K562 (cell line): Measurements from ENCODE around the gene NLRC3. TPM values are rescaled to one million over a fixed set of nuclear protein-coding genes. Genes with fewer than 3 reads are reported as not detected.

Source experiments
- ATAC-seq: fragments of 200-7000 bp; cut with Tn5 transposase; 3 replicates; pipeline ENCODE4 v1.9.1; 2020; ENCODE audit warnings: moderate library complexity
- BruUV-seq: library from RNA; stranded (reverse); fragments of 400-500 nt; replicated peaks from 2 replicates; lab custom pipeline; 2021; lab: Mats Ljungman, UMichigan
- CTCF ChIA-PET: fragments of 300-600 bp; formaldehyde crosslinking; extraction: SDS; loops from one replicate; lab custom pipeline; 2021; ENCODE audit warnings: low intra/inter-chr PET ratio; lab: Yijun Ruan, JAX
- POLR2A ChIA-PET: fragments of 300-600, 350-650 bp; sonication (Branson Sonifier 250); formaldehyde crosslinking; extraction: SDS; loops from one replicate; lab custom pipeline; 2021; ENCODE audit warnings: antibody characterized with exemption, inconsistent platforms; lab: Yijun Ruan, JAX
- DNase-seq, 4 experiments: peaks; one replicate each; pipeline versions ENCODE4 v3.0.0 to v3.0.0-alpha.2; 2011 to 2018; ENCODE audit warnings: low spot score in 3 of 4, mixed read lengths in 3 of 4; ENCODE audit errors: extremely low read depth in 1 of 4
- FAIRE-seq: peaks from 2 replicates; lab custom pipeline; 2011; peaks lifted over from hg19 to GRCh38; lab: Jason Lieb, UNC
- H2AFZ ChIP-seq: 2 replicates; pipeline ENCODE4 v1.6.0; 2011; ENCODE audit warnings: low read depth, low read length, control low read depth, inconsistent platforms
- H3K27ac ChIP-seq: fragments of 200-600 bp; 3 replicates; pipeline ENCODE4 v1.8.0; 2011; ENCODE audit warnings: low read depth, mild to moderate bottlenecking, control low read depth, inconsistent platforms, low read length, moderate library complexity, mixed read lengths; ENCODE audit errors: extremely low read depth
- H3K27me3 ChIP-seq, 2 experiments: fragments of 300-600 bp in 1 of 2; 2 replicates in 1 of 2; 3 replicates in 1 of 2; pipeline versions ENCODE4 v1.6.0 to v1.8.0; 2011; ENCODE audit warnings: inconsistent platforms in 2 of 2, low read length in 2 of 2, mild to moderate bottlenecking in 1 of 2, mixed read lengths in 1 of 2, moderate library complexity in 1 of 2; ENCODE audit not compliant: control insufficient read depth in 2 of 2, insufficient read depth in 2 of 2
- H3K36me3 ChIP-seq: fragments of 300-600 bp; 3 replicates; pipeline ENCODE4 v1.8.0; 2011; ENCODE audit warnings: mild to moderate bottlenecking, low read length, inconsistent platforms; ENCODE audit not compliant: control insufficient read depth, insufficient read depth
- H3K4me1 ChIP-seq, 2 experiments: fragments of 200-600 bp in 1 of 2; replicated peaks in 1 of 2; 2 replicates in 1 of 2; 3 replicates in 1 of 2; pipeline versions ENCODE4 v1.5.1 to v1.8.0; 2011; ENCODE audit warnings: inconsistent platforms in 2 of 2, low read length in 2 of 2, mild to moderate bottlenecking in 1 of 2, mixed read lengths in 1 of 2, moderate library complexity in 1 of 2; ENCODE audit not compliant: control insufficient read depth in 2 of 2, insufficient read depth in 2 of 2
- H3K4me2 ChIP-seq: 2 replicates; pipeline ENCODE4 v1.6.1; 2011; ENCODE audit warnings: low read length, control low read depth, inconsistent platforms, mixed read lengths; ENCODE audit not compliant: insufficient read depth
- H3K4me3 ChIP-seq: fragments of 200-600 bp; sonication (generic), shearing (Covaris generic); 2 replicates; pipeline ENCODE4 v1.5.1; 2016; ENCODE audit warnings: control low read depth, inconsistent platforms
- H3K79me2 ChIP-seq: fragments of 200-600 bp; 3 replicates; pipeline ENCODE4 v1.8.0; 2011; ENCODE audit warnings: low read length, inconsistent platforms; ENCODE audit not compliant: control insufficient read depth, insufficient read depth
- H3K9ac ChIP-seq, 2 experiments: 2 replicates each; pipeline versions ENCODE4 v1.6.0 to v1.6.1; 2011; ENCODE audit warnings: low read depth in 2 of 2, low read length in 2 of 2, control low read depth in 1 of 2, inconsistent platforms in 1 of 2, mild to moderate bottlenecking in 1 of 2, mixed read lengths in 1 of 2; ENCODE audit not compliant: insufficient read depth in 1 of 2
- H3K9me1 ChIP-seq: one replicate; pipeline ENCODE4 v1.6.0; 2011; ENCODE audit warnings: inconsistent platforms, mild to moderate bottlenecking, low read length, moderate library complexity; ENCODE audit not compliant: control insufficient read depth, insufficient read depth
- H3K9me3 ChIP-seq: replicated peaks from 2 replicates; pipeline ENCODE4 v1.5.1; 2011; ENCODE audit warnings: low read depth, low read length, inconsistent platforms; ENCODE audit not compliant: control insufficient read depth, insufficient read depth
- H4K20me1 ChIP-seq: replicated peaks from 2 replicates; pipeline ENCODE4 v1.6.1; 2011; ENCODE audit warnings: low read length, inconsistent platforms, mixed read lengths; ENCODE audit not compliant: control insufficient read depth, insufficient read depth
- CBX3 ChIP-seq, 2 experiments: IDR thresholded peaks; 1 replicate in 1 of 2; 2 replicates in 1 of 2; pipeline ENCODE4 v1.6.1; 2012; ENCODE audit warnings: inconsistent platforms in 2 of 2, low read length in 2 of 2, borderline replicate concordance in 1 of 2, control low read depth in 1 of 2
- CBX5 ChIP-seq: IDR thresholded peaks from 2 replicates; pipeline ENCODE4 v1.6.1; 2014; ENCODE audit warnings: low read depth, borderline replicate concordance
- KAT7 ChIP-seq: sonication (generic); formaldehyde crosslinking; IDR thresholded peaks from 2 replicates; pipeline ENCODE4 v1.8.0; 2022; ENCODE audit warnings: missing genetic modification reagents, mild to moderate bottlenecking, borderline replicate concordance
- MAZ ChIP-seq, 2 experiments: fragments of 450-650 bp in 1 of 2; sonication (generic) in 1 of 2; formaldehyde crosslinking; IDR thresholded peaks in 1 of 2; conservative IDR thresholded peaks in 1 of 2; 2 replicates each; pipeline versions ENCODE4 v1.4.0 to v1.5.0; 2020; ENCODE audit warnings: mild to moderate bottlenecking in 1 of 2, missing genetic modification reagents in 1 of 2
- MITF ChIP-seq: IDR thresholded peaks from 2 replicates; pipeline ENCODE4 v1.6.1; 2014; ENCODE audit warnings: antibody characterized with exemption
- NR1H2 ChIP-seq: sonication (generic); formaldehyde crosslinking; IDR thresholded peaks from 2 replicates; pipeline ENCODE4 v1.4.0; 2020; ENCODE audit warnings: mild to moderate bottlenecking, missing genetic modification reagents
- TRIM28 ChIP-seq: fragments of 450-650 bp; IDR thresholded peaks from 2 replicates; pipeline ENCODE4 v1.6.1; 2017
- ZFP1 ChIP-seq: fragments of 450-650 bp; formaldehyde crosslinking; IDR thresholded peaks from 2 replicates; pipeline ENCODE4 v1.4.0; 2020; ENCODE audit warnings: mild to moderate bottlenecking, mixed read lengths
- ZNF140 ChIP-seq: fragments of 250-450 bp; sonication (Bioruptor Pico); IDR thresholded peaks from 2 replicates; pipeline ENCODE4 v1.8.0; 2021; ENCODE audit warnings: moderate library complexity, mild to moderate bottlenecking, inconsistent platforms
- ZNF143 ChIP-seq: sonication (generic); formaldehyde crosslinking; IDR thresholded peaks from 2 replicates; pipeline ENCODE4 v1.9.0; 2022; ENCODE audit warnings: mild to moderate bottlenecking, missing genetic modification reagents
- ZNF324 ChIP-seq: fragments of 250-450 bp; sonication (Bioruptor Pico); IDR thresholded peaks from 2 replicates; pipeline ENCODE4 v1.4.0; 2020; ENCODE audit warnings: mild to moderate bottlenecking
- ZNF77 ChIP-seq: fragments of 250-450 bp; sonication (Bioruptor Pico); IDR thresholded peaks from 2 replicates; pipeline ENCODE4 v1.5.0; 2020
- WGBS: fragments of 100-300 bp; shearing (Covaris generic); methylation state at CpG from one replicate; pipeline ENCODE4 v1.1.6; 2016; ENCODE audit warnings: low coverage, mixed read lengths; ENCODE audit not compliant: insufficient coverage; ENCODE audit errors: missing lambda C conversion rate; 5-methylcytosine and 5-hydroxymethylcytosine counted together
- in situ Hi-C: fragments of 300-500 bp; cut with MboI; formaldehyde crosslinking; loops from 4 replicates; pipeline ENCODE4 v1.15.0; 2018; ENCODE audit warnings: inconsistent platforms, mixed read lengths
- intact Hi-C: fragments of 100-400 bp; cut with micrococcal nuclease; formaldehyde crosslinking; loops from 2 replicates; pipeline ENCODE4 v1.14.2; 2022
- polyA plus RNA-seq, 8 experiments: library from polyadenylated mRNA; depleted of rRNA in 4 of 8; stranded (reverse) in 5 of 8; unstranded in 3 of 8; fragments of >200 nt; fragmentation: Nextera tagmentation in 2 of 8; fragmentation: Illumina TruSeq in 1 of 8; extraction: Ambion mirVana in 2 of 8; extraction: Trizol in 1 of 8; gene quantifications; 2 replicates each; pipeline versions ENCODE4 v1.2.1 to v1.2.3, GENCODE V29; 2011 to 2014; ENCODE audit warnings: inconsistent platforms in 1 of 8, missing spikeins in 1 of 8
- total RNA-seq, 7 experiments: library from RNA; depleted of rRNA in 6 of 7; stranded (reverse); fragments of >200 nt in 6 of 7; fragmentation: Illumina TruSeq in 2 of 7; extraction: Trizol in 2 of 7; gene quantifications; 2 replicates each; pipeline versions ENCODE4 v1.2.1 to v1.2.3, GENCODE V29; 2011 to 2021; ENCODE audit warnings: low replicate concordance in 1 of 7

NLRC3 gene
- total and polyA plus RNA-seq, 9 of the 15 experiments (the other 6 are each of a cell fraction or from before 2014, with no cell fraction given) = 0.03 to 0.13 (median 0.03) TPM; not detected in 4

GRCh38 chr16:3570420-3571062, 6.7 kb downstream of the NLRC3 start:
- ATAC-seq = no peak
- Histone ChIP-seq H4K20me1 (no peaks in the 10 kb centered on the region), H3K4me2 (no peak overlapping the region), H3K9me3 (peaks cover 7% of the 10 kb centered on the region), H3K79me2 (no peaks in the 10 kb centered on the region), H3K9ac (no peak overlapping the region), H3K27me3 (no peaks in the 10 kb centered on the region), H3K36me3 (no peaks in the 10 kb centered on the region), H3K4me1 (peaks cover 0 to 9% of the 10 kb centered on the region in 2 experiments; a peak in 3 of 5 replicates), H3K4me3 (no peak overlapping the region)
- 21% methylated on average over 4 of the region's 4 CpGs for WGBS
- CTCF ChIA-PET = no interaction called here
- DNase-seq = peak in 1 of 4 experiments; percentile 32
- BruUV-seq = no TSS peak
- no peak for FAIRE-seq
- intact Hi-C loops = no loop called here
- POLR2A ChIA-PET = interaction anchor here (0.5 kb wide), 1 partner anchor 439 kb away, joined by 3 read pairs; no protein-coding TSS in a partner anchor
- no peak for TF ChIP-seq NR1H2 (CRISPR knock-in tag)
- no peak for TF ChIP-seq KAT7 (CRISPR knock-in tag)
- TF ChIP-seq TRIM28 = 0 out of 2 replicates have a peak, but pooled peaks have one; percentile 42
- TF ChIP-seq MITF = no peak
- TF ChIP-seq MAZ (CRISPR knock-in tag; conservative IDR thresholded peaks at IDR 0.05 in 1 of 2, IDR thresholded peaks at IDR 0.05 in 1 of 2) = no peak
- TF ChIP-seq CBX5 = peak; percentile 19; the same call in 1 of the 2 replicates
- no peak for TF ChIP-seq ZNF140 (CRISPR knock-in tag)
- peak; percentile 96 for TF ChIP-seq ZNF324
- no peak for TF ChIP-seq ZNF143 (CRISPR knock-in tag)
- TF ChIP-seq CBX3 (IDR thresholded peaks at IDR 0.05; ENCODE audit: borderline replicate concordance in 1 of 2, low read length in 2 of 2) = peak in 1 of 2 experiments; percentile 52; a peak in 2 of 3 replicates
- TF ChIP-seq ZFP1 = no peak
- TF ChIP-seq ZNF77 = no peak
- TF ChIP-seq, all 486 proteins: peak for 4
- no peak overlapping the region for H3K27ac ChIP-seq
- in situ Hi-C loops = no loop called here
- no peaks in the 10 kb centered on the region for H3K9me1 ChIP-seq
- no peak overlapping the region for H2AFZ ChIP-seq
